ENCODE data around the gene OGFR.
A peak's percentile ranks its signal among the peaks of the same experiment; 100 is the strongest.

The OGFR gene

DNA sequence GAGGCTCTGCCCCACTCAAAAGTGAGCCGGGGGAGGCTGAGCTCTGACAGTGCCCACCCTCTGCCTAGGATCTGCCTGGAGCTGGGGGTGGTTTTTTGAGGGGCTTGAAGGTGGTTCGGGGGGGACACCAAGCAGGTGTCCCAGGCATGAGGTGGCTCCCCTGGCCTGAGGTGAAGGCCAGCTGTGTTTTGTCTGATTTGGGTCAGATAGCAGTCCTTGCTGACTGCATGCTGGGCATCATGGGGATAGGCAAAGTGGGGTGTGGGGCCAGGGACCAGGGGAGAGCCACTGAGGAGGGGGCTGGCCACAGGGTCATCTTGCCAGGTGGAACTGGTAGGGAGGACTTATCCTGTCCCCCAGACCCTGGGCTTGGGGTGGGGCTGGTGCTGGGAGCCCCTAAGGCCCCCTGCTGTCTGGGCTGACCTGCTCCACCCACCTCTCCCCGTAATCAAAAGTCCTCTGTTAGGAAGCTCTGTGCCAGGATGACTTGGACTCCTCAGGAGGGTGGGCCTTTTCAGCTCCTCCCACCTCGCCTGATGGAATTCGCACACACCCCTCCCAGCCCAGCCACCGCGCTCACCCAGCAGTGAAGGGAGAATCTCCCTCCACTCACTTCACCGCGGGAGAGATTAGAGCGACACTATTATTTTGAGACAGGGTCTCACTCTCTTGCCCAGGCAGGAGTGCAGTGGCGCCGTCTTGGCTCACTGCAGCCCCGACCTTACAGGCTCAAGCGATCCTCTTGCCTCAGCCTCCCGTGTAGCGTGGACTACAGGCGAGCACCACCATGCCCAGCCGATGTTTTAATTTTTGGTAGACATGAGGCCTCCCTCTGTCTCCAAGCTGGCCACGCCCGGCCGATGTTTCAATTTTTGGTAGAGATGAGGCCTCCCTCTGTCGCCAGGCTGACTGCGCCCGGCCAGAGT is 10.7 kb downstream of the OGFR start:
- no peak for DNase-seq (ENCODE audit: low read depth)

DNA sequence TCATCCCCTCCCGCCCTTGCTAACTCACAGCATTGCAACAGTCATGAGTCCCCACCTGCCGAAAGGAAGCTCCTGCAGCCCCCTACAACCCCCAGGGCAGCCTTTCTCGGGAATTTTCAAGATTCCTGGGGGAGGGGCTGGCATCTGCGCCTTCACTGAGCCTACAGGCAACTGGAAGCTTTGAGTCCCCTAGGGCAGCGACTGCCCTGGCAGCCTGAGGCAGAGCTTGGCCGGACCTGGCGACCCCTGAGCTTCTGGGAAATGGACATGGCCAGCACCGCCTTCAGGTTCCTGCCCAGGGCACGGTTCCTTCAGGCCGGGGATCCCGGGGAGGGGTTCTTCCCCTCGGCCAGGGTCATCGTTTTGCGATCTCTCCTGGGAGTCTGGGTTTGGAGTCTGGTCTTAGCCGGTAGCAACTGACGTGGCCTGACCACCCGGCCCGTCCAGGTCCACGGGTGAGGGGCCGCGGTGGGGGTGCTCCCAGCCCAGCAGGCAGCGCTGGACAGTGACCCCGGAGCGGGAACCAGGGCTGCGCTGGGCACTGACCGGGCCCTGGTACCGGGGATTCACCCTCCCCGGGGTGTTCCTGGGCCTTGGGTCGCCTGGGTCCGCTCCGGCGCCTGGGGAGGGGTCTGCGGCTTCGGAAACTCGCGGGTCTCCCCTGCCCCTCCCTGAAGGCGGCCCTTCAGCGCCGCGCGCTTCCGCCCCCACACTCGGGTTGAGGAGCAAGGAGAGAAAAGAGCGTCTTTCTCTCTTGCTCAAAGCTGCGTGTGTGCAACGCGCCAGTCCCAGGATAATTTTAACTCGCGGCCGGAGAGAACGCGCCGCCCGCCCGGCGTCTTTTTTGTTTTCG is 11.6 kb downstream of the OGFR start:
- DNase-seq (ENCODE audit: low read depth), result no peak

DNA sequence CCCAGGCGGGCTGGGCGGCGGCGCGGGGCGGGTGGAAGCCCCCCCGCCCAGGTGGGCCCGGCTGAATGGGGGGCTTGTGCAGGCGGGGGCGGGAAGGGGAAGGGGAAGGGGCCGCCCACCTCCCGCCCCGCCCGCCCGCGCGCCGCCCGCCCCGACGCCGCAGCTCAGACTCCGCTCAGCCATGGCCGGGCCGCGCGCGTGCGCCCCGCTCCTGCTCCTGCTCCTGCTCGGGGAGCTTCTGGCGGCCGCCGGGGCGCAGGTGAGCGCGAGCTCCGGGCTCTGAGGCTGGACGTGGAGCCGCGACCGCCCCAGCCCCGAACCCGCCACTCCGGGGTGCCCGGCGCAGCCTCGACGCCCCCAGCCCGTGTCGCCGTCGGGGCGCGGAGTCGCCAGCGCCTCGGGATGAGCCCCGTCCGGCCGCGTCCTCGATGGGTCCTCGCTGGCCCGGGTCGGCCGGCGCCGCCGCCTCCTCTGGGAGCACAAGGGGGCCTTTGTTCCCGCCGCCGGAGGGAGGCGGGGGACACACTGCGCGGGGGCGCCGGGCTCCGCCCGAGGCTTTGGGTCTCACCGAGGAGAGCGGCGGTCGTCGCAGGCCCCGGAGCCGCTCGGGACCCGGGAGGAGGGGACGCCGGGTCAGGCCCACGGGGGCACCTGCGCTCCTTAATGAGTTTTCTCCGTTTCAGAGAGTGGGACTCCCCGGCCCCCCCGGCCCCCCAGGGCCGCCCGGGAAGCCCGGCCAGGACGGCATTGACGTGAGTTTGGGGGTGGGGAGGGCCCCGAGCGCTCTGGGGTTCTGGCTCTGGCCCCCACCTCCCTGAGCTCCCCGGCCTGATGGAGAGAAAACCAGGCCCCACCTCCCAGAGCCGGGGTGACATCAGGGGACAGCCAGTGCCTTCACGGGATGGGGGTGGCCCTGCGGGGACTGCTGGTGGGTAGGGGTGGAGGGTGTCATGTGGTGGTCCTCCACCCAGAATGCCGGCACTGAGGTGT is 12.5 kb downstream of the OGFR start, which contains the start of gene COL9A3:
COL9A3 (plus strand) TSS at position 167 of the 990 bp plus-strand sequence; CDS start at position 182, 15 bp downstream.
- no peak for DNase-seq (ENCODE audit: low read depth)

DNA sequence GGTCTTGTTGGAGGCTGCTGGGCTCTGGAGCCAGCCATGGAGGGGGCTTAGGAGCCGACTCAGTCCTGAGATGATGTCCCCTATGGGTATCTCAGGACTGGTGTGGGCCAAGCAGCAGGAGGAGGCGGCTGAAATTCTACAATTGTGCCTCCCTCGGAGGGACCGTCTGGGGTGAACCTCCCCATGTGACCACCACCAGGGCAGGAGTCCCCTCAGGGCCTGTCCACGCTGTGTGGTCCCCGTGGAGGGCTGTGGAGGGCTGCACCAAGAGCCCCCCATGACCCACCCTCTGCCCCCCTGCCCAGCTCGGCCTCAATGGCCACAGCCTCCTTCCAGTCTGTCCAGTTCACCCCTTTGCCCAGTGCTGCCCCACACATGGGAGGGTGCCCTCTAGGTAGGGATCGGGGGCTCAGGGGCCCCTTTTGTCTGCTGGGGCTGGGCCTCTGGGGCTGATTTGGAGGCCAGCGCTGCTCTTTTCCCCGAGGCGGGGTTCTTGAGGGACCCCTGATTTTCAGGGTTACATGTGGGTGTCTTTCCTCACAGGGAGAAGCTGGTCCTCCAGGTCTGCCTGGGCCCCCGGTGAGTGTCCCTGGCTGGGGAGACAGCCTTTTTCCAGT is 13.4 kb downstream of the OGFR start:
- no peak for DNase-seq (ENCODE audit: low read depth)

DNA sequence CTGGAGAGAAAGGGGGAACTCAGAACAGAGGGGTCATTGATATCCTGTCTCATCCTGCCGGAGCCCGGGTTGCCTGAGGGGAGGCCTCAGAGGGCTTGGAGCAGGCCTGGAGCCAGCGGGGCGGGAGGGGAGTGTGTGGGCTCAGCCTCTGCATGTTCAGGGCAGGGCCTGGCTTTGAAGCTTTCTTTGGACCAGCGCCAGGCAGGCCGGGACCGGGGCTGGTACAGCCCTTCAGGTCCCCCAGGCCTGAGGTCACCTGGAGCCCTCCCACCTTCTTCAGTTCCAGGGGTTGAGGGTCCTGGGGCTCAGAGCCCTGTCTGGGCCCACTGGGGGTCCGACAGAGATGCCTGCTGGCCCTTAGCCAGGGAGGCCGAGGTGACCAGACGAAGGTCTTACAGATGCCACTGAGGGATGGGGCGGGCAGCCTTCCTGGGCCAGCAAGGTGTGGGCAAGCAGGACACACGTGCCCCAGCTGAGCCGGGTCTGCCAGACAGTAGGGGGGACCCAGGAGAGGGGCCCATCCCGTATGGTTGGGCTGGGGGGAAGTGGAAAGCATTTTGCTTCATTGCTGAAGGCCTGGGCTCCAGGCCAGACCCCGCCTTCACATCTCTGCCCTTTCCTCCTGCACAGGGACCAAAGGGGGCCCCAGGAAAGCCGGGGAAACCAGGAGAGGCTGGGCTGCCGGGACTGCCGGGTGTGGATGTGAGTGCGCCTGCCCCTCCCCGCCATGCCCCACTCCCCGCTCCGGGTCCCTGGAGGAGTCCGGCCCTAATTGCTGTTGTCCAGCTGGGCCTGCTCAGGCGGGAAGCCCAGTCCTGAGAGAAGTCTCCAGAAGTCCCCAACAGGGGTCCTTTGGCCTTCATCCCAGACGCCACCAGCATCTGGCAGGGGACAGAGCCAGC is 14.2 kb downstream of the OGFR start:
- no peak for DNase-seq (ENCODE audit: low read depth)

DNA sequence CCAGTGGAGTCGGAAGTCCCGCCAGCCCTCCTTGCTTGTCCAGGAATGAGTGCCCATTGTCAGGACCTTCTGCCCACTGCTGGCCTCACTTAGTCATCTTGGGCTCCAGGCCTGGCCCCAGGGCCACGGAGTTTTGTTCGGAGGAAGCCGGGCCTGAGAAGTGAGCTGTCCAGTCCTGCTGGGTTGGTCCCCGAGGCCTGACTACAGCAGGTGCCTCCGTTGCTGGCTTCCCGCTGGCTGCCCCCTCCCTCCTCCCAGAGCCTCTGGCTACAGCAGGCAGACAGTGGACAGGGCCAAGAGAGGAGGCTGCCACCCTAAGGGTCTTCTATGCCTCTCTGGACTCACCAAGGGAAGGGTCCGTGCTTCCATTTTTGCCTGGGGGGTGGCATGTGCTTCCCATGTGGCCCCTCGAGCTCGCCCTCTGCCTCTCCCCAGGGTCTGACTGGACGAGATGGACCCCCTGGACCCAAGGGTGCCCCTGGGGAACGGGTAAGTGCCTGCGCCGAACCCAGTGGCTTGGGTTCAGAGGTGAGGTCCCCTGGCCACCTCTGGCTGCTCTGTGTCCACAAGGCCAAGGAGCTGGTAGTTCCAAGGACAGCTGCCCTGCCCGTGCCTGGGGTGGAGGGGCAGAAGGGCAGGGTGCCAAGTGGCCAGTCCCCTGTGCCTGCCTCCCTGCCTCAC is 15.0 kb downstream of the OGFR start:
- DNase-seq (ENCODE audit: low read depth), result no peak

DNA sequence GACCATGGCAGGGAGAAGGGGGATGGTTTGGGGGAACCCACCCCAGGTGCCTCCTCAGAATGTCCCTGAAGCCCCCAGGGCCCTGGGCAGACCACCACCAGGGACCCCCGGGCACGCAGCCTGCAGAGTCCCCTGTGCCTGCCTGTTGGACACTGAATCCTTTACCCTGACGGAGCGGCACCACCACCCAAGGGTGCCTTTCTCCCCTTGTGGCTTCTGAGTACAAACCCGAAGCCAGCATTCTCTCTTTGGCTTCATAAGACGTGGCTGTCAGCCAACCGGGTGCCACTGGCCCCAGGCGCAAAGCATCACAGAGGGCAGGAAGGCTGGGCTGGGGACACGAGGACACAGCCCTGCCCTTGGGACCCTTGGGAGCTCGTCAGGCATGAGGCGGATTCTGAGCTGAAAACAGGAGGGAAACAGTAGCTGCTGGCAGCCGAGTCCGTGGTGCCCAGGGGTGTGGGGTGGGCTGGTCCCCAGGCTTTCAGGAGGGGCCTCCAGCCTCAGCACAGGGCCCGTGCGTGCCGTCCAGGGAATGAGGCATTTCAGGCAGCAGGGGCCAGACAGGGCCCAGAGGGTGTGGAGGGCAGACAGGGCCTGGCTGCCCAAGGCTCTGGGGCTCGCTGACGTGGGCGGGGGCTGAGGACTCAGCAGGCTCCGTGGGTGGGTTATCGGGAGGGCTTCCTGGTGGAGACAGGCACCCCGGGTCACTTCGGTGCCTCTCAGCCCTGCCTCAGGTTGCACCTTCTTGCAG is 15.8 kb downstream of the OGFR start:
- no peak for DNase-seq (ENCODE audit: low read depth)

DNA sequence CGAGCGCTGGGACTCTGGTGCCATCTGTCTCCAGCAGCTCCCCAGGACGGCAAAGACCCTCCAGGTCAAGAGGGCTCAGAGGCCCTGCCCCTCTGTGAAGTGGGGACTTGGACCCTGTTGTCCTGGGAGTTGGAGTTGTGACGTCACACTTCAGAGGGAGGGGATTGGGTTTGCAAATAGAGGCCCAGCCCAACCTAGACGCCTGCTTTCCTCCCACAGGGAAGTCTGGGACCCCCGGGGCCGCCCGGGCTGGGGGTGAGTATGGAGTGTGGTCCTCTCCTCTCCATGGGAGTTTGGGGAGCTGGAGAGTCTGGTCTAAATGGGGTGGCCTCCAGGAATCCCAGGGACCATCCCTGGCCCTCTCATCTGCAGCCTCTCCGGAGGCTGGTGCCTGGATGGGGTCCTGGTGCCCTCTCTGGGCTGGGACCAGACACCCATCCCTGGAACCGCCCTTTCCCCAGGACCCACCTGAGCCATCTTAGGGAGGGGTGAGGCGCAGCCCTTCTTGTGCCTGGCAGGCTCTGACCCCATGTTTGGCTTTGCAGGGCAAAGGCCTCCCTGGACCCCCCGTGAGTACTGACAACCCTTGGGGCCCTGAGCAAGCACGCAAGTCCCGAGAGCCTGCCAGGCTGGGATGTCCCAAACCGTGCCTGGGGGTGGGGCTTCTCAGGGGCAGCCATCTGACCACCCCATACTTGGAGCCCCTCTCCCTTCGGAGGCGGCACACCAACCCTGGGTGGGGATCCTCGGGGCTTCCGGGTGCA is 16.5 kb downstream of the OGFR start:
- no peak for DNase-seq (ENCODE audit: low read depth)

DNA sequence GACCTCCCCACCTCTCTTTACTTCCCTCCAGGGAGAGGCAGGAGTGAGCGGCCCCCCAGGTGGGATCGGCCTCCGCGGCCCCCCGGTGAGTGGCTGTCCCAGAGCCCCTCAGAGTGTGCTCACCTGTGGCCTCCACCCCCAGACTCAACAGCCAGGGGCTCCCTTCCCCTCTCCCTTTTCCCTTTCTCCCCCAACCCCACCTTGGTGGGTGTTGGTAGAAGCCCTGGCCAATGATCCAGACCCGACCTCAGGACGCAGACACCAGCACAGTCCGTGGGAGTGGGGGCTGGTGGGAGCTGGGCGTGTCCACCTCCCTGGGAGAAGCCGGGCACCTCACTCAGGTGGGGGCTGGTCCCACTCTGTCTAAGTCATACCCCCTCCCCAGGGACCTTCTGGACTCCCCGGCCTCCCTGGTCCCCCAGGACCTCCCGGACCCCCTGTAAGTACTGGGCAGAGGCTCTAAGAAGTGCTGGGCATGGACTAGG is 17.1 kb downstream of the OGFR start:
- DNase-seq (ENCODE audit: low read depth), result no peak

DNA sequence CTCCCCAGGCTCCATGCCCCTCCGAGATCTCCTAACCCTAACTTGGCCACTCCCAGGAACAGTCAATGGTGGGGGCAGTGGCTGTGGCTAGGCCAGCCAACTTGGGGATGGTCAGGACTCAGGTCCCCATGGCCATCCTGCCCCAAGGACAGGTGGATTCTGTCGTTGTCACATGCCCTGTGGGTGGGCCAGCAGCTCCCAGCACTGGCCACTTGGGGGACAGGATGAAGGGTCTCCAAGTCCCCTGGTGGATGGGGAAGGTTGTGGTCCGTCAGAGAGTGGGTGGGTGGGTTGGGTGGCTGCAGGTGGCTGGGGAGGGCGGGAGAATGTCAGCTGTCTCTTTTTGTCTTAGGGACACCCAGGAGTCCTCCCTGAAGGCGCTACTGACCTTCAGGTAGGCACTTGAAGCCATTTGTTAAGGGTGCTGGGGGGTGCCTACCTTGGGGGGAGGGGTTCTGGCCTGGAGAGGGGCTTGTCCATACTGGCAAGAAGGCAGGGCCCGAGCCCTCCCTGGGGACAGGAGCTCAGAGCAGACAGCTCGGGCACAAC is 17.7 kb downstream of the OGFR start:
- DNase-seq (ENCODE audit: low read depth), result no peak

DNA sequence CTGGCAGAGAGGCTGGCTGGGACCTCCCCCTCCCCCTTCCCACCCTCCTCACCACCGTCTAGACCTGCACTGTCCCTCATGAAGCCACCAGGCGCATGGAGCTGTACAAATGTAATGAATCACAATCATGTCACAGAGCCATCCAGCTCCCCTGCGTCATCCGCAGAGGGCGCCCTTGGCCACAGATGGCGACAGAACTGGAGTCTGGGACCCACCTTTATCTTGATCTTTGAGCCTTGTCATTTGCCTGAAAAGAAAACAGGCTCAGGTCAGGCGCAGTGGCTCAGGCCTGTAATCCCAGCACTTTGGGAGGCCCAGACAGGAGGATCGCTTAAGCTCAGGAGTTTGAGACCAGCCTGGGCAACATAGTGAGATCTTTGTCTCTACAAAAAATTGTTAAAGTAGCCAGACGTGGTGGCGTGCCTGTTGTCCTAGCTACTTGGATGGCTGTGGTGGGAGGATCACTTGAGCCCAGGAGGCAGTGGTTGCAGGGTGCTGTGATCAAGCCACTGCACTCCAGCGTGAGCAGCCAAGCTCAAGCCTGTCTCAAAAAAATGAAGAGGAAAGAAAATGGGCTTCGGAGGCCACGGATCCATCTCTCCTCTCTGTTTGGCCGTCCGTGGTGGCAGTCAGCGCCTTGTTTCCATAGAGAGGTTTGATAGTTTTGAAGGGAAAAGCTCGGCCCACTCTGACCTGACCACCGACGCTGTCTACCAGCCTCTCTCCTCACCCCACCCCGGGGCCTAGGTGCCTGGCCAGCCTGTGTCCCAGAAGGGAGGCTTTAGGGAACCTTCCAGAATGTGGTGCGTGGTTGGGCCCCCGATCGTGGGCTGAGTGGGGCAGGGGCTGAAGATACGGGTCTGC is 18.4 kb downstream of the OGFR start:
- no peak for DNase-seq (ENCODE audit: low read depth)

DNA sequence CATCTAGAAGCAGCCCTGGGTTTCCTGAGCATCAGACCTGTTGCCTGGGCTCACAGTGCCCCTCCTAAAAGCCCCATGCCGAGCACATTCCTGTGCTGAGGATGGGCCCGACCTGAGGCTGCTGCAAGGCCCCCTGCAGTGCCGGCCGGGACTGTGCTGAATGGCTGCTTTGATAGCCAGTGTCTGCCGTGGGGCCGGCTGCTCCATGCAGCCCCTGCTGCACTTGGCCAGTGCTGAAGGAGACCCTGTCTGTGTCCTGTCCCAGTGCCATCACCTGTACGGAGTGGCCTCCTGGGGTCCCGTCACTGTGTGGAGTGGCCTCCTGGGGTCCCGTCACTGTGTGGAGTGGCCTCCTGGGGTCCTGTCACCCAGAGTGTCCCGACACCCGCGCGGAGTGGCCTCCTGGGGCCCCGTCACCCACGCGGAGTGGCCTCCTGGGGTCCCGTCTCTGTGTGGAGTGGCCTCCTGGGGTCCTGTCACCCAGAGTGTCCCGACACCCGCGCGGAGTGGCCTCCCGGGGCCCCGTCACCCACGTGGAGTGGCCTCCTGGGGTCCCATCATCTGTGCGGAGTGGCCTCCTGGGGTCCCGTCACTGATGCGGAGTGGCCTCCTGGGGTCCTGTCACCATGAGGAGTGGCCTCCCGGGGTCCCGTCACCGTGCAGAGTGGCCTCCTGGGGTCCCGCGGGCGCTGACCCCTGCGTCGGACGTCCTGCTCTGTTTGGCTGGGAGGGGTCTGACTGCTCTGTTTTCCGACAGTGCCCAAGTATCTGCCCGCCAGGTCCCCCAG is 19.2 kb downstream of the OGFR start:
- DNase-seq (ENCODE audit: low read depth), result no peak

DNA sequence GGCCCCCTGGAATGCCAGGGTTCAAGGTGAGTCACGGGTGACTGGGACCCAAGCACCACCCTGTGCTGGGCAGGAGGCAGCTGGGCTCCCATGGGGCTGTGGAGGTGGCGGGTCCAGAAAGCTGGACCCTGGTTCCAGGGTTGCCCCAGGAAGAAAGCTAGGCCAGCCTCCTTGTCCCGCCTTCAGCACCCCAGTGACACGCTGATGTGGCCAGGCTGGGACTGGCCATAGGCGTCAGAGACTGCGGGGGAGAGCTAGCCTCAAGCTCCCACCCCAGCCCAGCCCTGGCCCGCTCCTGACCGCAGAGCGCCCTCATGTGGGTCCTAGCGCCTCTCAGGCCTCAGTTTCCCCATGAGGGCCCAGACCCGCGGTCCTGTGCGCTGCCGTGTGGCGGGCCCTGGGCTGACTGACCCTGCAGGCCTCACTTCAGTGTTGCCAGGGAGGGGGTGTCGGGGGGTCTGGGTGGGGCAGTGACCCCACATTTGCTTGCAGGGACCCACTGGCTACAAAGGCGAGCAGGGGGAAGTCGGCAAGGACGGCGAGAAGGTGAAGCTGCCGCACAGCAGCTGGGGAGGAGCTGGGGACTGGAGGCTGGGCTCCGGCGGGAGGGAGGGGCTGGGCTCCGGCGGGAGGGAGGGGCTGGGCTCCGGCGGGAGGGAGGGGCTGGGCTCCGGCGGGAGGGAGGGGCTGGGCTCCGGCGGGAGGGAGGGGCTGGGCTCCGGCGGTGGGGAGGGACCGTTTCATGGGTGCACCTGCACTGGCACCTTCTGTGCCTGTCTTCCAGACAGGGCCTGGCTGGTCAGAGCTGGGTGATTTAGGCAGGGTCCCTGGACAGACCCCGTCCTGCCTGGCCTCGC is 20.1 kb downstream of the OGFR start:
- peak; percentile 54 for DNase-seq (ENCODE audit: low read depth)

DNA sequence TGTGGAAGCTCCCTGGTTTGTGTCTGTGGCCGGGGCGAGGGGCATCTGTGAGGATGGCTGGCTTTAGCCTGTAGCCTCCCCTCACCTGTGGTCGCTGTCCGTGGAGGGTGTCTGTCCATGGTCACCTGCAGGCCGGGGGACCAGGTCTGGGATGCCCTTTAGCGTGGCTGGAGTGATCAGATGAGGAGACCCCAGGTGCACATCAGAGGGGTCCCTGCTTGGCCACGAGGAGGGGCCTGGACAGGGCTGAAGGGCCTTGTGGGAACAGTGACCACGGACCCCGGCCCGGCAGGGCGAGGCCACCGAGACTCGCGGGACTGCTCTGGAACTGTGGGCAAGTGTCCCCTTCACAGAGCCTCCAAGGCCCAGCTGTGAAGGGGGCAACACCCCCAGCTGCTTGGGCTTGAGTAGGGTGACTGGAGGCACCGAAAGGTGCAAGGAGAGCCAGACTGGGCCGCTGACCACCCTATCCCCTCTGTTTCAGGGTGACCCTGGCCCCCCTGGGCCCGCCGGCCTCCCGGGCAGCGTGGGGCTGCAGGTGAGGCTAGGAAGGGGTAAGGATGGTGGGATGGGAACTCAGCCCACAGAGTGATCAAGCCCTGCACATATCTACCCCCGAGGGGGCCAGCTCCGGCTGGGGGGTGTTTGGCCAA is 20.8 kb downstream of the OGFR start:
- no peak for DNase-seq (ENCODE audit: low read depth)

Data from T-helper 22 cell (primary cell).